Activated CD4-positive, alpha-beta memory T cell treated with anti-CD3 and anti-CD28 coated beads, Interleukin-2, amount 10 ng/mL, durations not matched to agents 7 days and 5 days (primary cell): ENCODE measurements around the gene PRELP. TPM values are rescaled to one million over a fixed set of nuclear protein-coding genes. Genes with fewer than 3 reads are reported as not detected.
"Not testable (repeated sequence)": the region's sequence is repeated elsewhere in the genome, so short reads cannot be mapped to it uniquely, and the experiment has no call there.

Experiments used
- CTCF ChIA-PET: fragments of 350-600 bp; sonication (Branson Sonifier 250); formaldehyde crosslinking; loops from one replicate; lab custom pipeline; 2021; ENCODE audit warnings: antibody characterized with exemption, inconsistent platforms; lab: Charles Lee
- POLR2A ChIA-PET: fragments of 350-600 bp; sonication (Branson Sonifier 250); formaldehyde crosslinking; loops from one replicate; lab custom pipeline; 2021; ENCODE audit warnings: antibody characterized with exemption; lab: Charles Lee
- DNase-seq: peaks from one replicate; pipeline ENCODE4 v3.0.0-alpha.2; 2020
- H3K27ac Mint-ChIP-seq: one replicate; pipeline ENCODE4 v1.8.0; 2021; ENCODE audit warnings: mild to moderate bottlenecking, mixed read lengths
- H3K27me3 Mint-ChIP-seq: one replicate; pipeline ENCODE4 v1.8.0; 2021; ENCODE audit warnings: mixed read lengths
- H3K36me3 Mint-ChIP-seq: one replicate; pipeline ENCODE4 v1.8.0; 2021; ENCODE audit warnings: low read depth, mixed read lengths
- H3K4me1 Mint-ChIP-seq: one replicate; pipeline ENCODE4 v1.8.0; 2021; ENCODE audit warnings: mixed read lengths
- H3K4me3 Mint-ChIP-seq: one replicate; pipeline ENCODE4 v1.8.0; 2021; ENCODE audit warnings: mild to moderate bottlenecking, mixed read lengths
- H3K9me3 Mint-ChIP-seq: one replicate; pipeline ENCODE4 v1.8.0; 2021; ENCODE audit warnings: mixed read lengths
- total RNA-seq, 2 experiments: library from RNA; stranded (reverse); gene quantifications; one replicate each; pipeline ENCODE4 v1.2.3, GENCODE V29; 2021

Gene PRELP
- total RNA-seq, 2 experiments from 2014 or later = not detected

DNA sequence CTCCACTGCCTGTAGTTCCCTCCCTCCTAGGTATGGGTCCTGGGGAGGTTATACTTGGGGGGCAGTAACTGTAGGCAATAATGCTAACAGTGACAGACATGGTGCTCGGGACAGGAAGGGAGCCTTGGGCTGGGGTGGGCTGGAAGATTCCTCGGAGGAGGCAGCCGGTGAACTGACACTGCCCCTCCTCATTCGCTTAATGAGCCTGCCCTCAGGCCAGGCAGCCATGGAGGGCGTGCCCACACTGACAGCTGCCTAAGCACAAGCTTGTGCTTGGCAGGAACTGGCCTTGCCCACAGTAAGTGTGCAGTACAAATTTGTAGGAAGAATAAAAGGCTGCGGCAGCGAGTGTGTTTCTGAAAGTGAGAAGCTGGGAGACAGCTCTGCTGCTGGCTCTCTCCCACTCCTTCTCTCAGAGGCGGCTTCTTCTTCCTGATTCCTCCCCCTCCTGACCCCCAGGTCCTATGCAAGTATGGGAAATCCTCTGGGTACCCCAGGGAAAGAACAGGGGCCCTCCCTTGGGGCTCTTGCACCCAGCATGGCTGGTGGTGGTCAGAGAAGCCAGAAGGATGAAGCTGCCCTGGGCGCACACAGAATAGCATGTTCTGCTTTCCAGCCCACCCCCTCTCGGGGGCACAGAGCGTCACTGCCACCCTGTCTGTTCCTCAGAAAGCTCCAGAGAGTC is 42.0 kb downstream of the PRELP start:
- peaks cover 16% of the 10 kb centered on the region for H3K4me1 Mint-ChIP-seq
- H3K36me3 Mint-ChIP-seq = no peaks in the 10 kb centered on the region
- no peak overlapping the region for H3K27ac Mint-ChIP-seq
- no peak for DNase-seq
- H3K27me3 Mint-ChIP-seq = peaks cover 4% of the 10 kb centered on the region
- no peaks in the 10 kb centered on the region for H3K9me3 Mint-ChIP-seq
- ChIA-PET POLR2A (no interaction called here), CTCF (interaction anchor here (1.3 kb wide), 1 partner anchor 13 kb away, joined by 3 read pairs; no protein-coding TSS in a partner anchor)
- no peak overlapping the region for H3K4me3 Mint-ChIP-seq

DNA sequence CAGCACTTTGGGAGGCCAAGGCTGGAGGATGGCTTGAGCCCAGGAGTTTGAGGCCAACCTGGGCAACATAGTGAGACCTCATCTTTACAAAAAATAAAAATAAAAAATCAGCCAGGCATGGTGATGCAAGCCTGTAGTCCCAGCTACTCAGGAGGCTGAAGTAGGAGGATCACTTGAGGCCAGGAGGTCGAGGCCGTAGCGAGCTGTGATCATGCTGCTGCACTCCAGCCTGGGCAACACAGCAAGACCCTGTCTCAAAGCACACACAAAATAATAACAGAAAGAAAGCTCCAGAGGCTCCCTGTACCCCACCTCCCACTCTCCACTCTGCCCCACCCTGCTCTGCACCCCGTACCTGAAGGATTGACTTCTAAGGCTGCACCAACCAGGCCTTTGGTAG is 42.5 kb downstream of the PRELP start:
- not testable (repeated sequence) for DNase-seq, H3K4me3 Mint-ChIP-seq, H3K27me3 Mint-ChIP-seq, H3K36me3 Mint-ChIP-seq, H3K27ac Mint-ChIP-seq, H3K9me3 Mint-ChIP-seq
- CTCF ChIA-PET = interaction anchor here (0.6 to 1.3 kb wide), 2 partner anchors 14 to 168 kb away, joined by 3 to 4 read pairs; no protein-coding TSS in a partner anchor
- POLR2A ChIA-PET = interaction anchor here (1.4 kb wide), 1 partner anchor 14 kb away, joined by 4 read pairs; no protein-coding TSS in a partner anchor
- peaks cover 11% of the 10 kb centered on the region for H3K4me1 Mint-ChIP-seq

GRCh38 chr1:203518541-203518940 is 42.9 kb downstream of the PRELP start:
- H3K27me3 Mint-ChIP-seq = peaks cover 4% of the 10 kb centered on the region
- CTCF ChIA-PET = interaction anchor here (0.6 kb wide), 1 partner anchor 168 kb away, joined by 4 read pairs; no protein-coding TSS in a partner anchor
- no peaks in the 10 kb centered on the region for H3K9me3 Mint-ChIP-seq
- H3K36me3 Mint-ChIP-seq = no peaks in the 10 kb centered on the region
- no peak for DNase-seq
- POLR2A ChIA-PET = interaction anchor here (1.4 kb wide), 1 partner anchor 14 kb away, joined by 4 read pairs; no protein-coding TSS in a partner anchor
- H3K4me1 Mint-ChIP-seq = peaks cover 7% of the 10 kb centered on the region
- H3K4me3 Mint-ChIP-seq = no peak overlapping the region
- H3K27ac Mint-ChIP-seq = no peak overlapping the region

DNA sequence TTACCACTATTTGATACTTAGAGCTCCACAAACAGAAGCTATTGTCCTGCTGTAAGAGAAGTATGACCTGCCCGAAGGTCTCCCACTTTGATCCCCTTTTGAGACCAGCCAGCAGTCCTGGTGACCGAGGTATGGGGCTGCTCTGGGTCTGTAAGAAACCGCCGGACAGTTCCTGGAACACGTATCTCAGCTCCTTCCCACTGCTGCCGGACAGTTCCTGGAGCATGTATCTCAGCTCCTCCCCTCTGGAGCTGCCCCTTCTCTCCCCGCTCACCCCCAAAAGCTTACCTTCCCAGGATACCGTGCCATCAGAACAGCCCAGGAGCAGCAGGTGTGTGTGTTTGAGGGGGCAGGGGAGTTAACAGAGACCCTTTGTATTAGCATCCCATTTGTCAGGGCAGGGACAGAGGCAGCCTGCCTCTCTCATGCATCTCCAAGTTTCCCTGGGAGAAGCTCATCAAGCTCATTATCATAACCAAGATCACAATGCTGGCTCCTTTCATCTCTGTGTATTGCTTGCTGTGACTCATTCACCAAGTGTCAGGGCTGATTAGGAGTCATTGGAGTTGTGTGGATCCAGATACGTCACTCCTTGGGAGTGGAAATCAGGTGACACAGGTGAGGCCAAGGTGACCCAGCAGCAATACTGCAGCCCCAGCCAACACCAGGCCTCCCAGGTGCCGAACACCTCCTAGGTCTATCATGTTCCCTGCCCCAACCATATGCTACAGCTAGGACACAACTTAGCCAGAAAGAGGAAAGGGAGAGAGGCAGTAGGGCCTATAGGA is 43.6 kb downstream of the PRELP start:
- Mint-ChIP-seq H3K36me3 (no peaks in the 10 kb centered on the region), H3K27ac (no peak overlapping the region), H3K27me3 (peaks cover 4% of the 10 kb centered on the region), H3K4me3 (no peak overlapping the region), H3K4me1 (peaks cover 3% of the 10 kb centered on the region), H3K9me3 (no peaks in the 10 kb centered on the region)
- ChIA-PET POLR2A (interaction anchor here (1.4 kb wide), 1 partner anchor 15 kb away, joined by 4 read pairs; no protein-coding TSS in a partner anchor), CTCF (interaction anchor here (1.2 kb wide), 1 partner anchor 31 kb away, joined by 3 read pairs; no protein-coding TSS in a partner anchor)
- no peak for DNase-seq

DNA sequence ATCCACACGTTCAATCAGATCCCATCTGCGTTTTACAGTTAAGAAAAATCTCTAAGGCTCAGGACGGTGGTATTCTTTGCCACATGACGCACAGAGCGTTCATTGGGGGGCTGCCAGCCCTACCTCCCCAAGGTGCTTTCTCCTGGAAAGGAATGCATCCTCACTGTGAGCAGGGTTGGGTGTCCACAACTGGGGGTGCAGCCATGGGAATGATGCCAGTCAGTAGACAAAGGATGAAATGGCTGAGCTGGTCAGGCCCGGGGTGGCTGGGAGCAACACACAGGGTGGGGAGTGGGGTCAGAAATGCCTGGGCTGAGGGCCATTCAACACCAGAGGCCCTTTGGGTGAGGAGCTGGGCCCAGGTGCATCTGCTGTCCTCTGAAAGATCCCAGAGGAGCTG is 44.3 kb downstream of the PRELP start:
- H3K9me3 Mint-ChIP-seq = no peaks in the 10 kb centered on the region
- DNase-seq = no peak
- no peaks in the 10 kb centered on the region for H3K4me1 Mint-ChIP-seq
- CTCF ChIA-PET = interaction anchor here (1.2 kb wide), 1 partner anchor 32 kb away, joined by 3 read pairs; no protein-coding TSS in a partner anchor
- peaks cover 4% of the 10 kb centered on the region for H3K27me3 Mint-ChIP-seq
- no peak overlapping the region for H3K4me3 Mint-ChIP-seq
- no peaks in the 10 kb centered on the region for H3K36me3 Mint-ChIP-seq
- no peak overlapping the region for H3K27ac Mint-ChIP-seq
- POLR2A ChIA-PET = no interaction called here

DNA sequence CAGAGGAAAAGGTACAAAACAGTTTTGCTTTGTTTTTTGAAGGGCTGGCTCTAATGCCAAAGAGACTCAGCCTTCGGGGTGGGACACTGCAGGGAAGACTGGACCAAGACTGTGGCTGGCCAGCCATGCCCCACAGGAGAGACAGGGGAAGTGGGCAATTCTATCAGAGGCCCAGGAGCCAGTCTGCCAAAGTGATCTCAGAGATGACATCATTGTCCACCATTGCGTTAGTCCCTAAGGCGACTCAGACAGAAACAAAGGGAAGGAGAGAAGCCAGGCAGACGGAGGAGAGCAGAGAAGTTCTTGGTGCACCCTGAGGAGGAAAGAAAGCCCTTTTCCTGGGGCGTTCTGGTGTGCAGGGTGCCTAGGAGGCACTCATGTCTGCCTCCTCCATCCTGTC is 44.7 kb downstream of the PRELP start:
- DNase-seq = no peak
- Mint-ChIP-seq H3K4me3 (no peak overlapping the region), H3K27me3 (peaks cover 3% of the 10 kb centered on the region), H3K4me1 (no peaks in the 10 kb centered on the region), H3K9me3 (no peaks in the 10 kb centered on the region), H3K27ac (no peak overlapping the region), H3K36me3 (no peaks in the 10 kb centered on the region)
- ChIA-PET POLR2A (no interaction called here), CTCF (interaction anchor here (1.2 kb wide), 1 partner anchor 32 kb away, joined by 3 read pairs; no protein-coding TSS in a partner anchor)

DNA sequence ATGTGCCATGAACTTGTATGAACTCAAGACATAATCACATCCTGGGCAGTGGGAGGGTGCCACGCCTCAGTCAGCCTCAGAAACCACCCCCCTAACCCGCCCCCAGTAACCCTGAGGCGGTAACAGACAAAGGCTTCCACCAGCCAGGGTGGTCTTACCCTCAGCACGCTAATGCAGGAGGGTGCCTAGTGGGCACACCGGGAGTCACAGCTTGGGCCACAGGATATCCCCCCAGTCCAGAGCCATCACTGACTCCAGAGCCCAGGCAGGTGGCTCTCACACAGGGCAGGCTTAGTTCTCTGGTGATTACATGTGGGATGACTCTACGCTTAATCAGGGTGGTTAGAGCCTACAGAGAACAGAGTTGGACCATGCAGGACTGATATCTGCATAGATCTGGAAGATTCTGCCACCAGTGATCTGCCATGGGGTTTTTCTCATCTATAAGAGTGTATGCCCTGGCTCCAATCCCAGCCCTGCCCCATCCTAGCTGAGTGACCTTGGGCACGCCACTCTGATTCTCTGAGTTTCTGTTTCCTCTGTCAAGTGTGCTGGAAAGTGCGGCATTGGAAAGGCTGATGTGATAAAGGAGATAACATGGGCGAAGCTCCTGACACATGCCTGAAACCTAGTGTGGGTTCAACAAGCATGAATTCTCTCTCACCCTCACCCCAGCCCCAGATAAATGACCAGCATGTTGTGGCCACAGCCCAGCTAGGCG is 45.6 kb downstream of the PRELP start:
- Mint-ChIP-seq H3K4me1 (no peaks in the 10 kb centered on the region), H3K27me3 (no peaks in the 10 kb centered on the region), H3K36me3 (no peaks in the 10 kb centered on the region), H3K9me3 (no peaks in the 10 kb centered on the region), H3K4me3 (no peak overlapping the region), H3K27ac (no peak overlapping the region)
- CTCF ChIA-PET = no interaction called here
- POLR2A ChIA-PET = no interaction called here
- no peak for DNase-seq

DNA sequence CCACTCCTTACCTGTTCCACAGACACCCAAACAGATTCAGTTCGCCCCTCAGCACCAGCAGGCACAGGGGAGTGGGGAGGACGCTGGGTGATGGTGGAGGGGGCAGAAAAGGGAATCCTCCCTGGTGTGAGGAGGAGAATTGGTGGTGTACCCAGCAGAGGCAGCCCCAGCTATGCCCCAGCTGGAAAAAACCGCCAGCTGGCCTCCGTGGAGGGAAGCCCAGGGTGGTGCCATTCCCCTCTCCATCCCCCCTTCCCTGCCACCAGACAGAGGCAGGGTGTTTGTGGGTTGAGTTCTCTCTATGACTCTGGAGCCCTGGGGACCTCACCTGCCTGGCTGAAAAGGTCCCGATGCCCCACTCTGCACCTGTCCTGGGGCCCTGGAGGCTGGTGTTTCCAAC is 46.2 kb downstream of the PRELP start:
- Mint-ChIP-seq H3K9me3 (no peaks in the 10 kb centered on the region), H3K27ac (no peak overlapping the region), H3K4me1 (no peaks in the 10 kb centered on the region), H3K27me3 (no peaks in the 10 kb centered on the region), H3K36me3 (no peaks in the 10 kb centered on the region), H3K4me3 (no peak overlapping the region)
- ChIA-PET POLR2A (no interaction called here), CTCF (no interaction called here)
- no peak for DNase-seq

DNA sequence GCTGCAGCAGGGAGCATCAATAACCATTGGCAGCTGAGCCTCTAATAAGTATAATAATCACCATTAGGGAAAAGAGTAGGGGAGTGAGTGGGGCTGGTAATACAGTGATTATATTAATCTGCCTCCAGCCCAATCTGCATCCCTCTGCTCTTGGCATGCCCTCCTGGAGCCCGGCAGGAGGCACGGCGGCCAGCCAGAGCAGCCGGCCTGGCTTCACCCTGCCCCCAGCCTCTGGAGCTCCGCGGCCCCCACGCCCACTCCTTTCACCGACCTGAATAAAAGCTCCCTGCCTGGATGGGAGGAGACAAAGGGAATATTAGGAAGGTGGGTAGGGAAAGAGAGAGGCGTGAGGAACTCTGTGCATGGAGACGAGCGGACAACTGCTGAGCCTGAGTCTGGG is 46.6 kb downstream of the PRELP start:
- Mint-ChIP-seq H3K36me3 (no peaks in the 10 kb centered on the region), H3K4me1 (no peaks in the 10 kb centered on the region), H3K9me3 (no peaks in the 10 kb centered on the region), H3K27ac (no peak overlapping the region), H3K4me3 (no peak overlapping the region), H3K27me3 (no peaks in the 10 kb centered on the region)
- ChIA-PET CTCF (no interaction called here), POLR2A (no interaction called here)
- no peak for DNase-seq

DNA sequence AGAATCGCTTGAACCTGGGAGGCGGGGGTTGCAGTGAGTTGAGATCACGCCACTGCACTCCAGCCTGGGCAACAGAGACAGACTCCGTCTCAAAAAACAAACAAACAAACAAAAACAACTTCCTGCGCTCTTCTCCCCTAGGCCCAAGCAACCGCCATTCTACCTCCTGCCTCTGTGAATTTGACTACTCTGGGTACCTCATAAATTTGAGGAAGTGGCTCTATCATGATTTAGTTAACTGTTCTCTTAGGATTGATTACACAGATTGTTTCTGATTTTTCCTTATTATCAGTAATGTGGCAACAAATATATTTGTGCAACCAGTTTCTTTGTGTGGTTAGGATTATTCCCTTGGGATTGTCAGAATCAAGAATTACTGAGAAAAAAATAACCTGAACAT is 48.1 kb downstream of the PRELP start:
- ChIA-PET CTCF (no interaction called here), POLR2A (no interaction called here)
- DNase-seq = no peak

GRCh38 chr1:203524152-203524551 is 48.5 kb downstream of the PRELP start:
- DNase-seq = no peak
- Mint-ChIP-seq H3K4me3 (no peak overlapping the region), H3K27me3 (no peaks in the 10 kb centered on the region), H3K4me1 (no peaks in the 10 kb centered on the region), H3K27ac (no peak overlapping the region), H3K9me3 (no peaks in the 10 kb centered on the region), H3K36me3 (no peaks in the 10 kb centered on the region)
- ChIA-PET POLR2A (no interaction called here), CTCF (no interaction called here)

More for the DNA sequence above, 48.1 kb downstream of the PRELP start:
- no peaks in the 10 kb centered on the region for H3K36me3 Mint-ChIP-seq
- H3K27ac Mint-ChIP-seq = no peak overlapping the region
- H3K4me3 Mint-ChIP-seq = no peak overlapping the region
- no peaks in the 10 kb centered on the region for H3K9me3 Mint-ChIP-seq
- no peaks in the 10 kb centered on the region for H3K4me1 Mint-ChIP-seq
- H3K27me3 Mint-ChIP-seq = no peaks in the 10 kb centered on the region

GRCh38 chr1:203524824-203525223 is 49.2 kb downstream of the PRELP start:
- no peak for DNase-seq
- no peaks in the 10 kb centered on the region for H3K9me3 Mint-ChIP-seq
- no peak overlapping the region for H3K27ac Mint-ChIP-seq
- no peak overlapping the region for H3K4me3 Mint-ChIP-seq
- H3K36me3 Mint-ChIP-seq = no peaks in the 10 kb centered on the region
- peaks cover 2% of the 10 kb centered on the region for H3K4me1 Mint-ChIP-seq
- POLR2A ChIA-PET = no interaction called here
- no peaks in the 10 kb centered on the region for H3K27me3 Mint-ChIP-seq
- CTCF ChIA-PET = no interaction called here
